ENCODE results near the gene TGFB1. TPM values are rescaled to one million over a fixed set of nuclear protein-coding genes. Genes with fewer than 3 reads are reported as not detected.

The TGFB1 gene
- total RNA-seq: 10 to 100 TPM; 86.2 to 99.0 TPM

- no peaks in the 10 kb centered on the region for H3K27me3 Mint-ChIP-seq
- H3K4me3 Mint-ChIP-seq: peak within 1 kb of the TSS; percentile 96
- ChIA-PET POLR2A (interaction anchor here (2.0 to 3.0 kb wide), 3 partner anchors 10 to 91 kb away, joined by 16 to 20 read pairs (median 17); partner anchors contain the start of genes B9D2 and HNRNPUL1), CTCF (interaction anchor here (0.6 to 2.9 kb wide), 4 partner anchors 10 to 86 kb away, joined by 3 to 24 read pairs (median 11); partner anchors contain the start of genes B9D2 and DMAC2)
- H3K9me3 Mint-ChIP-seq (ENCODE audit: low read depth): no peaks in the 10 kb centered on the region
- peak within 1 kb of the TSS; percentile 97 for H3K27ac Mint-ChIP-seq
- ATAC-seq: peak; percentile 45
- peak; percentile 96 for DNase-seq
- peaks cover 27% of the 10 kb centered on the region for H3K36me3 Mint-ChIP-seq (ENCODE audit: low read depth)
- peaks cover 58% of the 10 kb centered on the region for H3K4me1 Mint-ChIP-seq
- intact Hi-C loops (cut with DNase I, micrococcal nuclease): loop anchor here (1.0 to 5.0 kb wide), 9 partner anchors 10 to 736 kb away; partner anchors contain the start of genes ACTMAP (in 1 of the 2), ARHGEF1 (in 1 of the 2), HNRNPUL1 (in 1 of the 2) and RPS19 (in 1 of the 2)
These were observed at the start of gene TGFB1 for GRCh38 chr19:41353466-41354342. Gene TGFB1 (minus strand): TSS chr19:41353922. CDS start chr19:41353044, 878 bp downstream.

DNA sequence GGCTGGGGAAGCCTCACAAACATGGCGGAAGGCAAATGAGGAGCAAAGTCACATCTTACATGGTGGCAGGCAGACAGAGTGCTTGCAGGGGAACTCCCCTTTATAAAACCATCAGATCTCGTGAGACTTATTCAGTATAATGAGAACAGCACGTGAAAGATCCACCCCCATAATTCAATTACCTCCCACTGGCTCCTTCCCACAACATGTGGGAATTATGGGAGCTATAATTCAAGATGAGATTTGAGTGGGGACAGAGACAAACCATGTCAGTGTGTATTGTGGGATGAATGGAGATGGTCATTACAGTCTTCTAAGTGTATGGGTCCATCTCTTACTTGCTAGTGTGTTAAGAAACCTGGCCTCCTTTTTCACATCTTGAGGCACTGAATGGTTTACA is 48.3 kb upstream of the TGFB1 start:
- POLR2A ChIA-PET: interaction anchor here (0.6 kb wide), 1 partner anchor 60 kb away, joined by 3 read pairs; no protein-coding TSS in a partner anchor
- ATAC-seq (no peak), DNase-seq (no peak)
- Mint-ChIP-seq H3K27ac (no peak overlapping the region), H3K9me3 (ENCODE audit: low read depth) (no peaks in the 10 kb centered on the region), H3K4me1 (peaks cover 22% of the 10 kb centered on the region), H3K27me3 (no peaks in the 10 kb centered on the region), H3K4me3 (no peak overlapping the region), H3K36me3 (ENCODE audit: low read depth) (peaks cover 2% of the 10 kb centered on the region)
- CTCF ChIA-PET: interaction anchor here (0.9 kb wide), 1 partner anchor 24 kb away, joined by 3 read pairs; no protein-coding TSS in a partner anchor
- intact Hi-C loops (cut with DNase I, micrococcal nuclease): no loop called here

DNA sequence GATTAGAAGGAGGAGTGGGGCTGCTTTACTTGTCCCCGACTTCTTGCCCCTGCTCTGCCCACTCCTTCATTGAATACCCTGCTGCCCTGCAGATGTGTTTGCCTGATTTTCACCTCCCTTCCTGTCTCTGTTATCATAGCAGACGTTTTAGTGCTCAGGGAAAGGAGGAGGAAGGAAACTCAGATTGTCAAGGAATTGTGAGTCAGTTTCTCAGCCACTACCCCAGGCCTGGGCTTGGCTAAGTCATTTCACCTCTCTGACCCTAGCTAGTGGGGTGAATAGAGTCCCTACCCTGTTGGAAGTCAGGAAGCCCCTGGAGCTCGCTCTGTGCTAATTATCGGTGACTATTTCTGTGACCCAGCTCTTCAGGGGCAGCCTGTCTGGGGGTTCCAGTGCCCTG is 47.8 kb upstream of the TGFB1 start:
- CTCF ChIA-PET: no interaction called here
- peaks cover 3% of the 10 kb centered on the region for H3K36me3 Mint-ChIP-seq (ENCODE audit: low read depth)
- DNase-seq (no peak), ATAC-seq (no peak)
- POLR2A ChIA-PET: no interaction called here
- H3K27ac Mint-ChIP-seq: no peak overlapping the region
- intact Hi-C loops (cut with DNase I, micrococcal nuclease): no loop called here
- no peaks in the 10 kb centered on the region for H3K9me3 Mint-ChIP-seq (ENCODE audit: low read depth)
- no peak overlapping the region for H3K4me3 Mint-ChIP-seq
- peaks cover 23% of the 10 kb centered on the region for H3K4me1 Mint-ChIP-seq
- H3K27me3 Mint-ChIP-seq: no peaks in the 10 kb centered on the region

DNA sequence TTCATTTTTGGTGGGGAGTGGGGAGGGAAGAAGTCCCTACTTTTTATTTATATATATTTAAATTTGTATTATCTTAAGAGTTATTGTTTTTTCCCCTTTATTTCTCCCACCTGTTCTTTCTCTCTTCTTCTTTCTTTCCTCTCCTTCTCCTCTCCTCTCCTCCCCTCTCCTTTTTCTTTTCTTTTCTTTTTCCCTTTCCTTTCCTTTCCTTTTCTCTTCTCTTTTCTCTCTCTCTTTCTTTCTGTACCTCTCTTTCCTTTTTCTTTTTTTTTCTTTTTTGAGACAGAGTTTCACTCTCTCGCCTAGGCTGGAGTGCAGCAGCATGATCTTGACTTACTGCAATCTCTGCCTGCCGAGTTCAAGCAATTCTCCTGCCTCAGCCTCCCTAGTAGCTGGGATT is 45.8 kb upstream of the TGFB1 start:
- no peak for ATAC-seq
- ChIA-PET CTCF (no interaction called here), POLR2A (no interaction called here)
- no peak overlapping the region for H3K4me3 Mint-ChIP-seq
- DNase-seq: no peak
- H3K27ac Mint-ChIP-seq: no peak overlapping the region
- no peaks in the 10 kb centered on the region for H3K27me3 Mint-ChIP-seq
- peaks cover 8% of the 10 kb centered on the region for H3K36me3 Mint-ChIP-seq (ENCODE audit: low read depth)
- intact Hi-C loops (cut with DNase I, micrococcal nuclease): loop anchor here in 1 of 2 experiments (5.0 kb wide), 3 partner anchors 133 to 1112 kb away; partner anchors contain the start of genes AKT2 and SERTAD3
- H3K4me1 Mint-ChIP-seq: peaks cover 34% of the 10 kb centered on the region
- H3K9me3 Mint-ChIP-seq (ENCODE audit: low read depth): no peaks in the 10 kb centered on the region

GRCh38 chr19:41399091-41399490 is 45.4 kb upstream of the TGFB1 start:
- peaks cover 8% of the 10 kb centered on the region for H3K36me3 Mint-ChIP-seq (ENCODE audit: low read depth)
- POLR2A ChIA-PET: interaction anchor here (1.2 kb wide), 1 partner anchor 40 kb away, joined by 5 read pairs; the partner anchor contains the start of gene DMAC2
- peaks cover 34% of the 10 kb centered on the region for H3K4me1 Mint-ChIP-seq
- peak; percentile 18 for DNase-seq
- CTCF ChIA-PET: interaction anchor here (1.1 to 1.5 kb wide), 2 partner anchors 35 to 41 kb away, joined by 4 read pairs; partner anchors contain the start of genes B9D2 and DMAC2
- H3K9me3 Mint-ChIP-seq (ENCODE audit: low read depth): no peaks in the 10 kb centered on the region
- no peaks in the 10 kb centered on the region for H3K27me3 Mint-ChIP-seq
- peak overlapping the region; percentile 97 for H3K27ac Mint-ChIP-seq
- peak overlapping the region; percentile 97 for H3K4me3 Mint-ChIP-seq
- intact Hi-C loops (cut with DNase I, micrococcal nuclease): loop anchor here in 1 of 2 experiments (5.0 kb wide), 3 partner anchors 133 to 1112 kb away; partner anchors contain the start of genes AKT2 and SERTAD3
- no peak for ATAC-seq

DNA sequence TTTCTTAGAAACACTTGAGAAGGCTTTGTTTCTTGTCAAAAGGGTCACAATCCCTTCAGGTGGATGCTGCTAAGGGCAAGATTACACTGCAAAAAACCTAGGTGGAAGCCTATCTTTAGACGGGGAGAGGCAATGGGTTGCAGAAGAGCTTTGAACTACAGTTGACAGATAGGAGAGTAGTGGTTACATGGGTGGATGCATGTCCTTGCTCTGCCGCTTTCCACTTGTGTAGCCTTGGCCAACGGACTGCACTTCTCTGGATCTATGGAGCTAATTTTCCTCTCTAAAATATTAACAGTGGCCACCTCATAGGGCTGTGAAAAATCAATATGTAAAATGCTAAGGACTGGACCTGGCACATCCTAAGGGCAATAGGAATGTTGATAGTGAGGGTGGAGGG is 44.9 kb upstream of the TGFB1 start:
- ChIA-PET POLR2A (interaction anchor here (1.2 kb wide), 1 partner anchor 41 kb away, joined by 5 read pairs; the partner anchor contains the start of gene DMAC2), CTCF (interaction anchor here (0.7 to 1.5 kb wide), 3 partner anchors 35 to 165 kb away, joined by 3 to 4 read pairs (median 4); partner anchors contain the start of genes B9D2 and DMAC2)
- intact Hi-C loops (cut with DNase I, micrococcal nuclease): loop anchor here in 1 of 2 experiments (5.0 kb wide), 3 partner anchors 134 to 1111 kb away; partner anchors contain the start of genes AKT2 and SERTAD3
- no peaks in the 10 kb centered on the region for H3K9me3 Mint-ChIP-seq (ENCODE audit: low read depth)
- ATAC-seq: no peak
- H3K4me3 Mint-ChIP-seq: peak overlapping the region; percentile 97
- peaks cover 34% of the 10 kb centered on the region for H3K4me1 Mint-ChIP-seq
- DNase-seq: no peak
- H3K27ac Mint-ChIP-seq: peak overlapping the region; percentile 97
- H3K27me3 Mint-ChIP-seq: no peaks in the 10 kb centered on the region
- H3K36me3 Mint-ChIP-seq (ENCODE audit: low read depth): peaks cover 8% of the 10 kb centered on the region

DNA sequence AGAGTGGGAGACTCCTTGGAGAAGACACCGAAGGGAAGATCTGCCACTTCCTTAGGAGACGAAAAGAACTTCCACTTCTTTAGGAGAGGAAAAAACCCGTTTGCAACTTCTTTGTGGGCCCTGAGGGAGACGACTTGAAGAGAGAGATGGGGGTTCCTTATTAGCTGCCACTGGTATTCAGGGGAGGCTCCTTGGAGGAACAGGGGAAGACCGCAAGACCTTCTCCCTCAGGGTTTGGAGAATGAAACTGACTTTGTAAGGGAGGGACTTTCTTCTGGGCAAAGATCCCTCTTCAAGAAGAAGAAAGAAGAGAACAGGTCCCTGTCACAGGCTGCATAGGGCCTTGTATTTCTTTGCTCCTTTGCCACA is 44.3 kb upstream of the TGFB1 start:
- no peak for ATAC-seq
- H3K27ac Mint-ChIP-seq: peak overlapping the region; percentile 97
- POLR2A ChIA-PET: interaction anchor here (1.2 kb wide), 1 partner anchor 41 kb away, joined by 5 read pairs; the partner anchor contains the start of gene DMAC2

DNA sequence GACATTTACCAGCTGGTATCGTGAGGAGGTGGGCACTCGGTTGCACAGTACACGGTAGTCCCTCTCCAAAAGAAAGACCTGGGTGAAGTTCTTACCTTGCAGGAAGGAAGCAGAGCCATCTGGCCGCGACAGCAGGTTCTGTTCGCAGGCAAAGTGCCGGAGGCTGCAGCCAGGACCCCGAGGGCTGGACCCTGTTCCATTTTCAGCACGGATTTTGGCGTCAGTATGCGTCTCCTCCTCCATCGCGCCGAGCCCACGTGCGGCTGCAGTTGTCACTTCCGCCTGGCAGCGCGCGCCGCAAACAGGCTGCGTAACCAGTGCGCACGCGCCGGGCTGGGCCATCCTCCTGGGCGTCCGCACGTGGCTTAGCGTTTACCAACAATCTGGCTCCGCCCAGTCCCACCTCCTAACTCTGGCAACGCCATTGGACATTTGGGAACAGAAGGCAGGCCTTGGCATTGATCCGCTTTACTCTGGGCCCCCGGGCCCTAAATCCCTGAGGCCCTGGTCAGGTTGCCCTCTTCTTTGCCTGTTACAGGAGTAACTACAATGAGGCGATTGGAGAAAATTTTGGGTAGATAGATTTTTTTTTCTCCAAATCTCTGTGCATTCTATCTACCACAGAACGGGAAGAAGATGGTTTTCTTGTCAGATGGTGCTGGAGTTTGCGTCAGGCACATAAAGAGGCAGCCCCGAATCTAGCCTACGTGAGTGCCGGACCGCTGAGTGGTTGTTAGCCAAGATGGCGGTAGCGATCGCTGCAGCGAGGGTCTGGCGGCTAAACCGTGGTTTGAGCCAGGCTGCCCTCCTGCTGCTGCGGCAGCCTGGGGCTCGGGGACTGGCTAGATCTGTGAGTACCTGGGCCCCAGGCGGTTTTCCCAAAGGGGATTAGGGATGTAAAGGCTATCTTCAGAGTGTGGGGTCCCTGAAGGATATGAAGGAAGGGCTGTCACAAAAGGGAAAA is 43.6 kb upstream of the TGFB1 start, which contains the start of the genes BCKDHA and EXOSC5:
Gene BCKDHA (plus strand): TSS at position 733 of the 964 bp plus-strand sequence. CDS start 10 bp downstream, at position 743.
Gene EXOSC5 (minus strand): TSS at position 274 of the 964 bp plus-strand sequence. CDS start 31 bp downstream, at position 243.
- Mint-ChIP-seq H3K4me1 (peaks cover 31% of the 10 kb centered on the region), H3K4me3 (peak within 1 kb of the TSS; percentile 97), H3K36me3 (ENCODE audit: low read depth) (peaks cover 8% of the 10 kb centered on the region), H3K27ac (peak within 1 kb of the TSS; percentile 97), H3K27me3 (no peaks in the 10 kb centered on the region), H3K9me3 (ENCODE audit: low read depth) (no peaks in the 10 kb centered on the region)
- intact Hi-C loops (cut with DNase I, micrococcal nuclease): loop anchor here (1.0 to 5.0 kb wide), 16 partner anchors 33 to 1110 kb away; partner anchors contain the start of genes B9D2 (in 2 of the 2), DMAC2 (in 2 of the 2), HNRNPUL1 (in 2 of the 2) and ACTMAP (in 1 of the 2)
- peak; percentile 100 for ATAC-seq
- ChIA-PET POLR2A (no interaction called here), CTCF (interaction anchor here (1.5 kb wide), 1 partner anchor 43 kb away, joined by 4 read pairs; the partner anchor contains the start of gene DMAC2)
- peak; percentile 99 for DNase-seq

More for the DNA sequence above, 44.3 kb upstream of the TGFB1 start:
- intact Hi-C loops (cut with DNase I, micrococcal nuclease): loop anchor here in 1 of 2 experiments (5.0 kb wide), 3 partner anchors 134 to 1111 kb away; partner anchors contain the start of genes AKT2 and SERTAD3
- Mint-ChIP-seq H3K36me3 (ENCODE audit: low read depth) (peaks cover 8% of the 10 kb centered on the region), H3K27me3 (no peaks in the 10 kb centered on the region), H3K9me3 (ENCODE audit: low read depth) (no peaks in the 10 kb centered on the region), H3K4me1 (peaks cover 31% of the 10 kb centered on the region), H3K4me3 (peak overlapping the region; percentile 97)
- no peak for DNase-seq
- CTCF ChIA-PET: interaction anchor here (0.7 to 1.5 kb wide), 3 partner anchors 34 to 165 kb away, joined by 3 to 4 read pairs (median 4); partner anchors contain the start of genes B9D2 and DMAC2

DNA sequence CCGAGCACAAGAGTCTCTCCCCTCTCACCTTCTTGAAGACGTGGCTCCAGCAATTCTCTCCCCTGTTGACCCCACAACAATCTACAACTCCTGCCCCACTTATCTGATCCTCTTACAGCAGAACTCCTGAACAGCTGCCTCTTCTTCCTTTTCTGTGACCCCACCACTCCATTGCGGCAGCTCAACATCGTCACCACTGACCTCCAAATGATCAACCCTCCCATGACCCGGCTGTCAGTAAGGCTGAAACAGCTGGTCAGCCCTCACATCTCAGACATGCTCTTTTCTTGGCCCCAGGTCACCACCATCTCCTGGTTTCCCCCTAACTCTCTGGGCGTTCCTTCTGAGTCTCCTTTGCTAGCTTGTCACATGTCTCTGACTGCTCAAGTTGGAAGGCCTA is 41.6 kb upstream of the TGFB1 start:
- intact Hi-C loops (cut with DNase I, micrococcal nuclease): loop anchor here in 1 of 2 experiments (5.0 kb wide), 3 partner anchors 137 to 1108 kb away; partner anchors contain the start of genes AKT2 and SERTAD3
- ChIA-PET POLR2A (no interaction called here), CTCF (no interaction called here)
- Mint-ChIP-seq H3K4me1 (peaks cover 27% of the 10 kb centered on the region), H3K27me3 (no peaks in the 10 kb centered on the region), H3K27ac (peak overlapping the region; percentile 2), H3K4me3 (peak overlapping the region; percentile 97), H3K9me3 (ENCODE audit: low read depth) (no peaks in the 10 kb centered on the region), H3K36me3 (ENCODE audit: low read depth) (peaks cover 15% of the 10 kb centered on the region)
- DNase-seq: no peak
- ATAC-seq: no peak

DNA sequence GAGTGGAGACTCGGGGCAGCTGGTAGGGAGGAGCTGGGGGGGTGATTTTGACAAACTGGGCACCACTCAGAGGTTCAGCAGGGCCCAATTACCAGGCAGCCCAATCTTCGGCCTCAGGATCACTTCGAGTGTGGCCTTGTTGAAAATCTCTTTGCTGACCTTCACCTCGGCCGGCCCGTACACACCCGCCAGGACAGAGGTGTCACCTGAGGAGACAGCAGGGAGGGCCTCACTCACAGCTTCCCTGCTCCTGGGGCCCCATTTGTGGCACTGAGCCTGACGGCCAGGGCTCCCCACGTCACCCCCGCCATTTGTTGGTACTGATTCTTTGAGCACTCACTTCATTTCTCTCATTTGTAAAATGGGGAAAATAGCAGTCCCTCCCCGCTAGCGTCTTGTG is 39.1 kb upstream of the TGFB1 start:
- H3K27me3 Mint-ChIP-seq: no peaks in the 10 kb centered on the region
- no peak for ATAC-seq
- H3K4me1 Mint-ChIP-seq: peaks cover 12% of the 10 kb centered on the region
- DNase-seq: no peak
- CTCF ChIA-PET: no interaction called here
- no peak overlapping the region for H3K27ac Mint-ChIP-seq
- no peak overlapping the region for H3K4me3 Mint-ChIP-seq
- intact Hi-C loops (cut with DNase I, micrococcal nuclease): no loop called here
- H3K9me3 Mint-ChIP-seq (ENCODE audit: low read depth): no peaks in the 10 kb centered on the region
- POLR2A ChIA-PET: no interaction called here
- H3K36me3 Mint-ChIP-seq (ENCODE audit: low read depth): peaks cover 23% of the 10 kb centered on the region

Data from activated CD4-positive, alpha-beta T cell treated with anti-CD3 and anti-CD28 coated beads for 36 hours (primary cell).